HG03103 (cell line): ENCODE measurements around the gene DIPK1A.
"Not testable (repeated sequence)": the region's sequence is repeated elsewhere in the genome, so short reads cannot be mapped to it uniquely, and the experiment has no call there.

ENCODE experiments used
- ATAC-seq: cut with Tn5 transposase; IDR thresholded peaks from one replicate; pipeline ENCODE4 v1.9.1; 2021; ENCODE audit warnings: low read depth; ENCODE audit not compliant: unreplicated experiment

DIPK1A gene

DNA sequence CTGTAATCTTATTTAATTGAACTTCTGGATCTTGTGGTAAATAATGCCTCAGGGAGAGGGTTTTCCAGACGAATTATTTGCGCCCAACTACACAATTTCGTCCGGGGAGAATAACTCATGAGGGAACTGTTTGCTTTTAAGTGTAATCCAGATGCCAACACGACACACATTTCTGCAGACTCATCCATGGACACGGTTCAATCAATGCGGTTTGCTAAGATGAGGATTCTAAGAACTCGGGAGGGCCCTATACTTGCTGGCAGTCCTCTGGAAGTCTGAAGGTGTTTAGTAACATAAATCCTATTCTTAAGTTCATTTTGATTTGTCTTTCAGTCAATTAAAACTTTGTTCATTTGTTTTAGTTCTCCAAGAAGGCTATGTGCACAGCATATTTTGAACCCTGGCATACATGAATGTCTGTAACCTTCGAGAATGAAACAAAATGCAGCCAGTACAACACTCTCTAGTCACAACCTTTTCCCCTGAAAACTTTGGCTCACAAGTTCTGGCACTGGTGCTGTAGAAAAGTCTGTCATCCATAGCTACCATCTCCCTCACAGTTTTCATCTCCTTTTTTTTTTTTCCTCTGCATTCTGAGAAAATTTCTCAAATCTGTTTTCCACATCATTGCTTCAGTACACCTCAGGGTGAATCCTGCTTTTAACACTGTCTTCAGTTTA is 38.8 kb downstream of the DIPK1A start:
- no peak for ATAC-seq

DNA sequence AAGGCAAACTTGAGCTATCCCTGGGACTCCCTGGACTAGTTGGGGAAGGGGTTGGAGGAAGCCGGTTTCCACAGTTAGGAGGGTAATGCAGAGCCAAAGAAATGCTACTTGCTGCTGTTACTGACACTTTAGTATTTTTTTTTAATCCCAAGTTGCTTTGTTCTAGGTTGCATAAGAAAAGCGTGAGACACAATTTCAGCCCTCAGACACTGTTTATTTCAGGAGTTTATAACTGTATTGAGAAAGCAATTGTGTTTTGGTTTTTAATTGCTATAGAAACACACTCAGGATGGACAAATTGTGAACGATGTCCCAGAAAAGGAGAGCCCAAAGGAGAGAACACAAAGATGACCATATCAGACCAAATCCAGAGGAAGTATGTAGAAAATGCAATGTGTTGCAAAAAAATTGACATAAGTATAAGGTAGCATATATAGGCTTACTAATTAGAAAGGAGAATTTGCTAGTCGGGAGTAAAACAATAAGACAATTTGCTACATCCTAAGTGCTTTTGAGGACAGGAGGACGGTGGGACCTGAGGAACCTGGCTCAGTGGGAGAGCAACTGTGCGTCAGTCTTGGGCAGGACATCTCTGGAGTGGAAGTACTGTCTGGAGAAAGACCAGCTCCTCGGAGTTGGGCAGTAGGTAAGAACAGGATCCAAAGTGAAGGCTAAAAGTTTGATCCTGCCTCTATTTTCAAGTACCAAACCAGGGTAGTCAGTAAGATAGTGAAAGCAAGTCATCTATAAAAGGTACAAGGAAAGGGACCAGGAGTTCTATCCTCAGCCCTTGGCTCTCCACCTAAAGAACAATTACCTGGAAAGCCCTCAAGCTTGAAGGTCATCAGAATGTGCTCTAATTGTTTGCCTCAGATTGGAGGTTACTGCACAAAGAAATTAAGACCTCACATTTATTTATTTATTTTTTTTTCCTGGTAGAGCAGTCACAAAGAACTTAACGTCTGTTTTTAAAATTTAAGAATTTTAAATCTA is 39.9 kb downstream of the DIPK1A start:
- ATAC-seq = no peak

DNA sequence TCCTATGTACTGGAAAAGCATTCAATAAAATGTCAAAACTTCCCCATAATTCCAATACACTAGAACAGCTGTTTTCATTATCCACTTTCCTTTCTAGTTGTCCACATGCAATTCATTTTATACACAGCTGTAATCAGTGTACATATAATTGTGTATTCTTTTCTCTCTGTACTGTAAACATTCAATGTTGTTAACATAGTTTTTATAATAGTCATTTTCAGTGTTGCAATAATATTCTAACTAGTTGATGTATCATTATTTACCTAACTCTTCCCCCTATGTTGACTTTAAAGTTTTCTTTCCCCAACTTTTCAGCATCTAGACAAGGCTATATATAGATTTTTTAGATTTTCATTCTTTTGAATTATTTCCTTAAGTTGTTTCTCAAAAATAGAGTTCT is 44.4 kb downstream of the DIPK1A start:
- no peak for ATAC-seq

DNA sequence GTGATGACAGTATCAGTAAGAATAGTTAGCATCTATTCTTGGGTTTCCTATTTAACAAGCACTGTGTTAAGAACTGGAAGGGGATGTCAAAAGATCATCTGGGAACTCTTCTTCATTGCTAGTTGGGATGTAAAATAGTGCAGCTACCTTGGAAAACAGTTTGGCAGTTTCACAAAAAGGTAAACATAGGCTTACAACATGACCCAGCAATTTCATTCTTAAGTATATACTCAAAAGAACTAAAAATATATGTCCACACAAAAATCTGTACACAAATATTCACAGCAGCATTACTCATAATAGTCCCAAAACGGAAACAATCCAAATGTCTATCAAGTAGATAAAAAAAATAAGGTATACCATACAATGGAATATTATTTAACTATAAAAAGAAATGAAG is 45.7 kb downstream of the DIPK1A start:
- no peak for ATAC-seq

DNA sequence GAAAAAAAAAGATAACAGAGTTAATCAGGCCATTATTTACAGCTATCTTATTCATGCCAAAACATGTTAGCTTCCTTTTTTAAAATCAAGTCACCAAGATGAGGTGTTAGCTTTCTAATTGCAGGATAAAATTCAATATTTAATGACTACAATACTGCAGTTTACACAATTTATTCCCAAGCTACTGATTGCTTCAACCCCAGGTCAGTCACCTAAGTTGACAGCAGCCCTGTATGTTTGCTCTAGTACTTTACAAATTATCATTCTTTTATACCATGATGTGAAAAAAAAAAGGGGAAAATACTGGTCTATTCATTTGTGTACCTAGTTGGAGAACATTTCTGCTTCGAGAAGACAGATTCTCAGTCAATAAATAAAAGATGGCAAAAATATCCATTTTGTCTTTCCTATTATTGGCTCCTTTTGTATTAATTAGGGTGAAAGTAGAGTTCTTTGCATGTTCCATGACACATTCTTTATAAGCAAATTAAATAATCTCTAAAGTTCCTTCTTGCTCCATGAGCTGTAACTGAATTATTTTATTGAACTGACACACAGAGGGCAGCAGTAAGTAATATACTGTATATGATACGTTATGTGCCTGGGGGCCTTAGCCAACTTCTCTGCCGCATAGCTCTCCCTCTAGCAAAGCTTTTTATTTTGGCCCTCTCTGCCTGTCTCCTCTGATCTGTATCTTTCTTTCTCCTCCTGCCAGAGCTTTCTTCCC is 48.0 kb downstream of the DIPK1A start:
- ATAC-seq = no peak

DNA sequence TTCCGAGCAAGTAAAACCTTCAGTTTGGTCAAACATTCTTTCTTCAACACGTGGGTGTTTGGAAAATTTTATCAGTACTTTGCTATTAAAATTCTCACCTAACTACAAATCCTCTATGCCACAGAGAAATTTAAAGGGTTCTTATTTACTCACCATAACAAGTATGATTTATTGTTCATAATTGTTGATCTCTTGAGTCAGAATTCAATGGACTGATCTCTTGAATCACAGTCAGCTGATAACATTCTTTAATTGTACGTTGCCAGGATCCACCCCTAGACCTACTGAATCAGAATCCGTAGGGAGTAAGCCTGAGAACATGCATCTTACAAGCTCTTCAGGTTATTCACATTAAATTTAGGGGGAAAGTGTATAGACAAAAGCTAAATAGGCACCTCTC is 51.2 kb downstream of the DIPK1A start:
- ATAC-seq = no peak

DNA sequence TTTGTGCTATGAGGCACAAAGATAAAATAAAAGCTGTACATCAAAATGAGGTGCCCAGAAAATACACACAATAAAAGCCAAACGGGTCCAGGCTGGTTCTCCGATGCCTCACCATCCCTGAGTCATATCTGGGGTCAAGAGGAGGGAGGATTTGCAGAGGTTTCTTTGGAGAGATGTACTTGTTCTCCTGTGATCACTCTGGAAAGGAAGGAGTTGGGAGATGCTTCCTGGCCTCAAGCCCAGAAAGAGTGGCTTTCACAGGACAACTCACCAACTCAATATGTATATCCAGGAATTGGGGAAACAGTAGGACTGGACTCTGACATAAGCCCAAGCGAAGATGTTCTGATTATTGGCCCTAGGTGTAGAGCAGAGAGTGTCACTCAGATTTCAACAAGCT is 51.9 kb downstream of the DIPK1A start:
- ATAC-seq = no peak

DNA sequence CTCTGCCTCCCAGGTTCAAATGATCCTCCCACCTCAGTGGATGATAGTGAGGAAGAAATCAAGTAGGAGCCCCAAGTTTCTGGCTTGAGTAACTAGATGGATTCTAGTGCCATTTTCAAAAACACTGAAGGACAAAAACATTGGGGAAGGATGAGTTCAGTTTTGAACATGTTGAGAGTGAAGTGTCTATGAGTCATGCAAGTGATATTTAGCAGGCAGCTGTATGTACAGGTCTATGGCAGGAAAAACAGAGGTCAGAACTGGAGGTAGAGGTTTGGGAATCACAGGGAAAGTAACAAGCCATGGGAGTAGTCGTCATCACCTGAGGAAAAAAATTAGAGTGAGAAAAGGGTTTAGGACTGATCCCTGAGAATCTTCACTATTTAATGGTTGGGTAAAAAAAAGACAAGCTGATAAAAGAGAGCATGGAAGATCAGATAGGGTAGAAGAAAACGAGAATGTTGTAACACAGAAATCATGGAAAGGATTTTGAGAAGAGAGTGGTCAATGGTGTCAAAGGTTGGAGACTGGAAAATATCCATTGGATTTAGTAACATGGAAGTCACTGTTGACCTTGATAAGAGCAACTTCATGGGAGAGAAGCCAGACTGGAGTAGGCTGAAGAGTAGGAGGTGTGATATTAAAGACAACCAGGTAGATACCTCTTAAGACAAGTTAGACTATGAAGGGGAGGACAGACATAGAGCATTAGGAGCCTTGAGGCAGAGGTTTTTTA is 53.1 kb downstream of the DIPK1A start:
- no peak for ATAC-seq

DNA sequence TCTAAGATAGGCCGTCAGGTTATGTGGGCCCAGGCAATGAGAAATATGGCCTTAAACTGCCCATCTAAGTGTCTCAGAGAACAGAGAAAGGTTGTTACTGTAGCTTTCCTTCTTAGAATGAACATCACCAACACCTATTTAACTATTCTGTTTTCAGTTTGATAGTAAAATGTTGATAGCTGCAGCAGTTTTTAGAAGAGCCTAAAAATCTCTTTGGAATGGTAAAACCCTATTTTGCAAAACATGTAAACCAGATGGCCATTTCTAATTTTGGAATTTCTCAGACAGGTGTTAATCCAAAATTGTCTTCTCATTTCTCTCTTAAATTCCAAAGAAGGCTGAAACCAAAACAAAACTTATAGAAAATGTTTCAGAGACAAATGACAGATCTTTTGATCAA is 57.5 kb downstream of the DIPK1A start:
- no peak for ATAC-seq

DNA sequence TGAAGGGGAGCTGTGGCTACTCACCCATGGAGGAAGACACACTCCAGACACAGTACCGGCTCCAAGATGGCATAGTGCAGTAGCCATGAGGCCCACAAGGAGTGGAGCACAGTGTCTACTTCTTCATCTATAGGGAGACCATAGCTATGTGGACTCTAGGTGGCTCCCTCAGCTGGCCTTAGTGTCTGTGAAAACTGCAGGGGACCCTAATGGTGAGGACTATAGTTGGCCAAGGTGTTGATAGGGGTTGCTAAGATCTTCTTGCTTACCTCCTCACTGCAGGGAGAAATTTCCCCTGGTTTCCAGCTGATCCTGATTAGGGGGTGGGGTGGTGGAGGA is 58.9 kb downstream of the DIPK1A start:
- ATAC-seq = no peak

DNA sequence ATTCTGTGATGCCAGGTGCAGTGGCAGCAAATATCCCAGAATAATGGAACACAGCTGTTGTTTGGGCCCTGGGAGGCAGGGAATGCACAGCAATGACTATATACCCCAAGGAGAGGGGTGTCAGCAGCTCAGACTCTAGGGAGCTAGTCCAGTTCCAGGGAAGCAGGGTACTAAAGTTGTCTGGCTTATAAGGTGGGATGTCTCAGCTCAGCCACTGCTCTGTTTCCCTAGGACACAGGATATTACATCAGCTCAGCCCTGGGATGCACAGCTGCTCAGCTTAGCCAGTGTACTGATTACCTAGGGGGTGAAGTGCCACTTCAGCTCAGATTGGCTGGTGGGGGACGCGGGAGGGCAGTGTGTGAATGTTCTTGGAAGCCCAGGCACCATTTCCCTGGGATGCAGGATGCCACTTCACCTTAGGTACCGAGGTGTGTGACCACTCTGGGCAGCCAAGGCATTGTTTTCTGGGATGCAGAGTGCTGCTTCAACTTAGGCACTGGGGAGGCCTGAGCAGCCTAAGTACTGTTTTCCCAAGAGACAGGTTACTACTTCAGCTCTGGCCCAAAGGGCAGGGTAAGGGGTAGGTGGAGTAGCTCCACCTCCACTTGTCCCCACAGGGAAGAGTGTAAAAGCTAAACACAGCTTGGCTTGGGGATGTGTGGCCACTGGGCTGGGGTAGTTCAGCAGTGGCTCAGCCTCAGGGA is 59.4 kb downstream of the DIPK1A start:
- ATAC-seq = no peak

DNA sequence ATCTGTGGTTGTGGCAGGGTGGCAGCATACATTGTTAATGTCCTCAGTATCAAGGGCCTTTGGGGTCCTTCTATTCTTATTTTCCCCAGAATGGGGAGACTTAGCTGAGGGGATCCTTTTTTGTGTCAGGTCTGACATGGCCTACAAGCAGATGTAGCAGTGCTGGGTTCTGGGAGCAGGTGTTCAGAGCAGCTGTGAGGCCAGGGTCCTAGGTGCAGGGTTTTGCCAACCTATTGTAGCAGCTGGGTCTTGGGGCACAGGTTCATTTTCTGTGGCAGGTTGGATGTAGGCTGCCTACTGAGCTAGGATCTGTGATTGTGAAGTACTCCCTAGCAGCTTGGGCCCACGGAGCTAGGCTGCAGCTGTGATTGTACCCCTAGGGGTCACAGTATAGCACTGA is 60.1 kb downstream of the DIPK1A start:
- no peak for ATAC-seq

DNA sequence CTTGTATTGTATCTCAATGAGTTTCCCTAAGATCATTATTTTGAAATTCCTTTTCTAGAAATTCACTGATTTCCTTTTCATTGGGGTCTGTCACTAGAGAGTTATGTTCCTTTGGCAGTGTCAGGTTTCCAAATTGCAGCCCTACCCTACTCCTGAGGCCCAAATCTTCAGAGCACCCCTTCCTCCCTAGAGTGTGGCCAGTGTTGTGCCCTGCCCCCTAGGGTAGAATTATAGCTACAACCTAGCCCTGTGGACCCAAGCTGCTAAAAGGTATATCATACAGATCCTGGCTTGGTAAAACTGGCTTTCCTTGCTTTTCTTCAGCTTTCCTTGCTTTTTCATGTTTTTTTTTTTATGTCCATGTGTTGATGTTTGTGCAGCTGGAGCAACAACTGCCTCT is 60.7 kb downstream of the DIPK1A start:
- no peak for ATAC-seq

DNA sequence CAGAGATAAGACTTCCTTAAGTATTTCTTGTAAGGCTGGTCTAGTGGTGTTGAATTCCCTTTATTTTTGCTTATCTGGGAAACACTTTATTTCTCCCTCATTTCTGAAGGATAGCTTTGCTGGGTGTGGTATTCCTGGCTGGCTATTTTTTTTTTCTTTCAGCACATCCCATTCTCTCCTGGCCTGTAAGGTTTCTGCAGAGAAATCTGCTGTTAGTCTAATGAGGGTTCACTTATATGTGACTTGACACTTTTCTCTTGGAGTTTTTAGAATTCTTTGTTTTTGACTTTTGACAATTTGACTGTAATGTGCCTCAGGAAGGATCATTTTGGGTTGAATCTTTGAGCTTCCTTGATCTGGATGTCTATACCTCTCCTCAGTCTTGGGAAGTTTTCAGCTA is 61.5 kb downstream of the DIPK1A start:
- no peak for ATAC-seq

DNA sequence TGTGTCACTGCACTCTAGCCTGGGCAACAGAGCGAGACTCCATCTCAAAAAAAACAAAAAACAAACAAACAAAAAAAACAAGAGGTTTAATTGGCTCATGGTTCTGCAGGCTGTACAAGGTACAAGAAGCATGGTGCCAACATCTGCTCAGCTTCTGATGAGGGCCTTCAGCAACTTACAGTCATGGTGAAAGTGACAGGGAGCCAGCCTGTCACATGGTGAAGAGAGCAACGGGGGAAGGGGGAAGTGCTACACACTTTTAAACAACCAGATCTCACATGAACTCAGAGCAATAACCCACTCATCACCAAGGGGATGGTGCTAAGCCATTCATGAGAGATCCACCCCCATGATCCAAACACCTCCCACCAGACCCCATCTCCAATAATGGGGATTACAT is 63.2 kb downstream of the DIPK1A start:
- not testable (repeated sequence) for ATAC-seq

DNA sequence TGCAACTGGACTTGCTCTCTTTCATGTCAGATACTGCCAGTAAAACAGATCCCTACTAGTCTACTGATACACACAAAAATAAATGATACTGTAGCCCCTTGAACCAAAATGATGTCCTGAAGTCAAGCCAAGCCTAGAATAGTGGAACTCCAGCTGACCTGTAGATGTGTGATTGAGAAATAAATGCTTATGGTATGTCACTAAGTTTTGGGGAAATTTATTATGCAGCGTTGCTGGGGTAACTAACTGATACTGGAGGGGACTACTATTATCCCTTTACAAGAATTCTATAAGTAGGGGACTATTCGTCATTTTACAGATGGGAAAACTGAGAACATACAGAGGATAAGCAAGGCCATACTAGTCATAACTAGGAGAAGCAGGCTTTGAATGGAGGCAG is 73.8 kb downstream of the DIPK1A start:
- no peak for ATAC-seq

DNA sequence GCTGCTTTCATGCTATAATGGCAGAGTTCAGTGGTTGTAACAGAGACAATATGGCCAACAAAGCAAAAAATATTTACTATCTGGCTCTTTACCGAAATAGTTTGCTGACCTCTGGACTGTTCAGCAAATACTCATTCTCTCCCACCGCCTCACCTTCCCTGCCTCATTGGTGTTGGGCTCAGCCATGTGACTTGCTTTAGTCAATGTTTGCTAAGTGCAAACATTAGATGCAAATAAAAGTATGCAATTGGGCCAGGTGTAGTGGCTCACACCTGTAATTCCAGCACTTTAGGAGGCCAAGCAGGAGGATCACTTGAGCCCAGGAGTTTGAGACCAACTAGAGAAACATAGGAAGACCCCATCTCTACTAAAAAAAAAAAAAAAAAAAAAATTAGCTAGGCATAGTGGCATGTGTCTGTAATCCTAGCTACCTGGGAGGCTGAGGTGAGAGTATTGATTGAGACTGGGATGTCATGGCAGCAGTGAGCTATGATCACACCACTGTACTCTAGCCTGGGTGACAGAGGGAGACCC is 74.3 kb downstream of the DIPK1A start:
- no peak for ATAC-seq

DNA sequence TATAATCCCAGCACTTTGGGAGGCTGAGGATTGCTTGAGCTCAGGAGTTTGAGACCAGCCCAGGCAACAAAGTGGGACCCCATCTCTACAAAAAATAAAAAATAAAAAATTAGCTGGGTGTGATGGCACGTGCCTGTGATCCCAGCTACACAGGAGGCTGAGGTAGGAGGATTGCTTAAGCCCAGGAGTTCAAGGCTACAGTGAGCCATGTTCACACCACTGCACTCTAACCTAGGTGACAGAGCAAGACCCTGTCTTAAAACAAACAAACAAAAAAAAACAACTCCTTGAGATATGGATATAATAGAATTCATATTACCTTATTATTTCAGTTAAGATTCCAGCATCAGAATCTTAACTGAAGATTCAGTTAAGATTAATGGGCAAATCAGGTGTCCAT is 77.1 kb downstream of the DIPK1A start:
- ATAC-seq = no peak

DNA sequence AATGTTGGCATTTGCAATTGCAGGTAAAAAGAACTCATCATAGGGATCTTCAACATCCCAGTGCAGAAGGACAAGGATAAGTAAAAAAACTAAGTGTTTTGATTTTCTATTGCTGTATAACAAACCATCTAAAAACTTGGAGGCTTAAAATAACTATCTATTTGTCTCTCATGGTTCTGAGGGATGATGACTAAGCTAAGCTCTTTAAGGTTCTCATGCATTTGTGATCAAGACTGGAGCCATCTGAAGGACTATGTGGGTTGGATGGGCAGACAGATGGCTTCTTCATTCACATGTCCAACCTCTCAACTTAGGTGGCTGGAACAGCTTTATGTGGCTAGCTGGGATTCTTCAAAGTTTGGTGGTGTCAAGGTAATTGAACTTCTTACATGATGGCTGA is 78.0 kb downstream of the DIPK1A start:
- ATAC-seq = no peak

DNA sequence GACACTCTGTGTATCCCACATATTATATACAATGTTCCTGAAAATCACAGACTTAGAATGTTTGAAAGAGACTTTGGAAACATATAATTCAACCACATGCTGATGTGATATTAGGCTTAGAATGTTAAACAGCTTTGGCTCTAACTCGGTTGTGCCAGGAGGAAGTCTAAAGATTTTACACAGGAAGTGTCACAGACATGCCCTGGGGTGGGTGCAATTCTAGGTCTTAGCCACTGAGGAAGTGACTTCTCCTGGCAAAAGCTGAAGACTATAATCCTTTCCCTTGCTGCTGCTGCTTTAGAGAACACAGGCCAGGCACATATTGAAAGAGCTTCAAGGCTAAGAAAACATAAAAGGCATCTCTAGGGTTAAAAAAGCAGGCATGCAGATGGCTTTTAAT is 78.4 kb downstream of the DIPK1A start:
- no peak for ATAC-seq
